Bronchial epithelial cell (primary cell): ENCODE measurements around the gene DRD2. TPM values are rescaled to one million over a fixed set of nuclear protein-coding genes. Genes with fewer than 3 reads are reported as not detected.

Source experiments
- DNase-seq: peaks from one replicate; pipeline ENCODE4 v3.0.0-alpha.2; 2010; ENCODE audit warnings: low read depth
- FAIRE-seq: peaks from 2 replicates; lab custom pipeline; 2011; peaks lifted over from hg19 to GRCh38; lab: Jason Lieb, UNC
- H3K27me3 ChIP-seq: 2 replicates; pipeline ENCODE4 v1.5.1; 2011; ENCODE audit warnings: low read length; ENCODE audit not compliant: control insufficient read depth, insufficient read depth
- H3K36me3 ChIP-seq: 2 replicates; pipeline ENCODE4 v1.5.1; 2011; ENCODE audit warnings: low read length; ENCODE audit not compliant: control insufficient read depth, insufficient read depth
- H3K4me3 ChIP-seq: 2 replicates; pipeline ENCODE4 v1.5.1; 2011; ENCODE audit warnings: mild to moderate bottlenecking, low read depth, low read length, control low read depth
- CTCF ChIP-seq: IDR thresholded peaks from 2 replicates; pipeline ENCODE4 v1.5.1; 2011; ENCODE audit warnings: mild to moderate bottlenecking, moderate library complexity, low read length, control low read depth, inconsistent platforms; ENCODE audit not compliant: insufficient read depth, severe bottlenecking
- total RNA-seq: library from RNA; depleted of rRNA; stranded (reverse); fragments of >200 nt; gene quantifications from 2 replicates; pipeline ENCODE4 v1.2.1, GENCODE V29; 2014

Gene DRD2
- total RNA-seq, 1 donor from 2014 or later = not detected

GRCh38 chr11:113420808-113421207 lies 54.4 kb downstream of the DRD2 start:
- H3K27me3 ChIP-seq = no peaks in the 10 kb centered on the region
- H3K4me3 ChIP-seq = no peak overlapping the region
- no peak for TF ChIP-seq CTCF
- no peak for DNase-seq
- H3K36me3 ChIP-seq = no peaks in the 10 kb centered on the region
- FAIRE-seq = no peak

- DNase-seq (no peak), FAIRE-seq (no peak)
- H3K4me3 ChIP-seq = no peak overlapping the region
- no peak for TF ChIP-seq CTCF
- H3K27me3 ChIP-seq = peaks cover 2% of the 10 kb centered on the region
- H3K36me3 ChIP-seq = no peaks in the 10 kb centered on the region
Observed at GRCh38 chr11:113419454-113420003, 55.7 kb downstream of the DRD2 start.

- Histone ChIP-seq H3K27me3 (peaks cover 5% of the 10 kb centered on the region), H3K4me3 (no peak overlapping the region)
- no peak for FAIRE-seq
Observed at GRCh38 chr11:113417428-113417827, 57.8 kb downstream of the DRD2 start.

GRCh38 chr11:113415343-113415742 lies 59.9 kb downstream of the DRD2 start:
- DNase-seq (no peak), FAIRE-seq (no peak)
- Histone ChIP-seq H3K36me3 (no peaks in the 10 kb centered on the region), H3K27me3 (peaks cover 5% of the 10 kb centered on the region), H3K4me3 (no peak overlapping the region)
- no peak for TF ChIP-seq CTCF

More at GRCh38 chr11:113417428-113417827, 57.8 kb downstream of the DRD2 start:
- TF ChIP-seq CTCF = no peak
- H3K36me3 ChIP-seq = no peaks in the 10 kb centered on the region
- DNase-seq = no peak

GRCh38 chr11:113412675-113413074 lies 62.5 kb downstream of the DRD2 start:
- no peak for DNase-seq
- no peaks in the 10 kb centered on the region for H3K36me3 ChIP-seq
- no peak for TF ChIP-seq CTCF
- peaks cover 5% of the 10 kb centered on the region for H3K27me3 ChIP-seq
- H3K4me3 ChIP-seq = no peak overlapping the region
- FAIRE-seq = no peak

- FAIRE-seq (no peak), DNase-seq (no peak)
- Histone ChIP-seq H3K4me3 (no peak overlapping the region), H3K36me3 (no peaks in the 10 kb centered on the region), H3K27me3 (peaks cover 5% of the 10 kb centered on the region)
- TF ChIP-seq CTCF = no peak
Observed at GRCh38 chr11:113411536-113411935, 63.7 kb downstream of the DRD2 start.
